ENCODE data around the gene MLKL. TPM values are rescaled to one million over a fixed set of nuclear protein-coding genes. Genes with fewer than 3 reads are reported as not detected.
"Not testable (repeated sequence)": the region's sequence is repeated elsewhere in the genome, so short reads cannot be mapped to it uniquely, and the experiment has no call there.

Gene MLKL
- total RNA-seq, 1 donor = 14.2 TPM

DNA sequence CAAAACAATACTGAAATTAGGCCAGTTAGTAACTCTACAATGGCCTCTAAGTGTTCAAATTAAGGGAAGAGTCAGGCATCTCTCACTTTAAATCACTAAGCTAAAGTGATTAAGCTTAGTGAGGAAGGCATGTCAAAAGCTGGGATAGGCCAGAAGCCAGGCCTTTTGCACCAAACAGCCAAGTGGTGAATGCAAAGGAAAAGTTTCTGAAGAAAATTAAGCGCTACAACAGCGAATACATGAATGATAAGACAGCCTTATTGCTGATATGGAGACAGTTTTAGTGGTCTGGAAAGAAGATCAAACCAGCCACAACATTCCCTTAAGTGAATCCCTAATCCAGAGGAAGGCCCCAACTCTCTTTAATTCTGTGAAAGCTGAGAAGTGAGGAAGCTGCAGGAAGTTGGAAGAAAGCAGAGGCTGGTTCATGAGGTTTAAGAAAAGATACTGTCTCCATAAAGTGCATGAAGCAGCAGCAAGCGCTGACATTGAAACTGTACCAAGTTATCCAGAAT is 46.1 kb downstream of the MLKL start:
- DNase-seq (ENCODE audit: low read depth) = peak; percentile 42
- no peak for TF ChIP-seq CTCF (IDR thresholded peaks at IDR 0.05; ENCODE audit: insufficient read depth, low read depth, low read length)
- H3K4me3 ChIP-seq (ENCODE audit: low read depth, low read length) = no peak overlapping the region

- DNase-seq (ENCODE audit: low read depth) = peak; percentile 20
- not testable (repeated sequence) for H3K4me3 ChIP-seq (ENCODE audit: low read depth, low read length)
Measured at GRCh38 chr16:74652883-74653282, 47.8 kb downstream of the MLKL start.

GRCh38 chr16:74652249-74652648 is 48.4 kb downstream of the MLKL start:
- H3K4me3 ChIP-seq (ENCODE audit: low read depth, low read length) = no peak overlapping the region
- no peak for DNase-seq (ENCODE audit: low read depth)
- TF ChIP-seq CTCF (IDR thresholded peaks at IDR 0.05; ENCODE audit: insufficient read depth, low read depth, low read length) = no peak

DNA sequence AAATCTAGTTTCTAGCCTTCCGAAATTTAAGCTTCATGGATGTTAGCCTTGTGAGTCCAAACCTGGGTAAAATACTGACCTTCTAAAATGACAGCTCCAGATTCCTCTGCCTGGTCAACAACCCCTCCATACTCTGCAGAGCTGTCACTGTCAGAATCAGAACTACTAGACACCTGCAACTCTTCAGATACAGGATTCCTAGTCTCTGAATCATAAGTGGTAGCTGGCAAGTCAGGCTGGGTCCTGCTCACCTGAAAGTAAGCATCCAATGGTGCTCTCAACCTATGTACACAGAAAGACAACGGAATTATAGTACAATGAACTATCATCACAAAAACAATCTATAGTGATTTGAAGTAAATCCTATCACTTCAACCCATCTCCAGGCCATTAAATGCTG is 48.8 kb downstream of the MLKL start:
- no peak for TF ChIP-seq CTCF (IDR thresholded peaks at IDR 0.05; ENCODE audit: insufficient read depth, low read depth, low read length)
- DNase-seq (ENCODE audit: low read depth) = no peak
- no peak overlapping the region for H3K4me3 ChIP-seq (ENCODE audit: low read depth, low read length)

- DNase-seq (ENCODE audit: low read depth) = peak; percentile 12
- peak; percentile 51 for TF ChIP-seq CTCF (IDR thresholded peaks at IDR 0.05; ENCODE audit: insufficient read depth, low read depth, low read length)
- H3K4me3 ChIP-seq (ENCODE audit: low read depth, low read length) = no peak overlapping the region
Measured at GRCh38 chr16:74650966-74651567, 49.6 kb downstream of the MLKL start.

DNA sequence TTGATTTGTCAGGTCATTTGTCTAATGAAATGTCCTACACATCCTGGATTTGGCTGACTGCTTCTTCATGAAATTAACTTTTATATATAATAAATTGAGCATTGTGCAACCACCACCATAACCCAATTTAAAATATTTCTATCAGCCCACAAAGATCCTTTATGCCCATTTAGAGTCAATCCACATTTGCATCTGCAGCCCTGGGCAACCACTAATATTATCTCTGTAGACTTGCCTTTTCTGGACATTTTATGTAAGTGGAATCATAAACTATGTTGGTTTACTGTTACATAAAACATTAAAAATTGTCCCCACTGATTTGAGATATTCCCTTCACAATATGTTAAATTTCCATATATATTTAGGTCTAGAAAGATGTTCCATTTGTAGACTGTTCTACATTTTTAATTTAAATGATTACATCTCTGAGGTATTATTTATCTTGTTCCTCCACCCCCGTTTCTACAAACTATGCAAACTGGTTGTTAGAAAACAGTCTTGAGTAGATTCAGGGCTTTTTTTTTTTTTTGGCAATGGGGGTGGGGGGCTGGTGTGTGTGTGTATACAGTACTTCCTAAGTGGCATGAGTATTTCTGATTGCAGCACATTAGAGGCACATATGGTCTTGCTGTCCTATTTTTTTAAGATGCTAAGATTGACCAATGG is 50.7 kb downstream of the MLKL start:
- no peak for TF ChIP-seq CTCF (IDR thresholded peaks at IDR 0.05; ENCODE audit: insufficient read depth, low read depth, low read length)
- no peak overlapping the region for H3K4me3 ChIP-seq (ENCODE audit: low read depth, low read length)
- no peak for DNase-seq (ENCODE audit: low read depth)

DNA sequence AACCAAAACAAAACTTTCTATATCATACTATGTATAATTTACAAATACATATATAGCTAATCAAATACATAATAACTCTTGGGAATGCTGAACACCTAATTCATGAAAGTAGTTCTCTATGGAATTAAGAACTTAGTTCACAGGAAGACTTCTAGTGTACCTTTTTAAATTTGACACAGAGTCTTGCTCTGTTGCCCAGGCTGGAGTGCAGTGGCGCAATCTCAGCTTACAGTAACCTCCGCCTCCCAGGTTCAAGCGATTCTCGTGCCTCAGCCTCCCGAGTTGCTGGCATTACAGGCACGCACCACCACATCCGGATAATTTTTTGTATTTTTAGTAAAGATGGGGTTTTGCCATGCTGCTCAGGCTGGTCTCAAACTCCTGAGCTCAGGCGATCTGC is 58.7 kb downstream of the MLKL start:
- TF ChIP-seq CTCF (IDR thresholded peaks at IDR 0.05; ENCODE audit: insufficient read depth, low read depth, low read length) = no peak
- DNase-seq (ENCODE audit: low read depth) = no peak
- H3K4me3 ChIP-seq (ENCODE audit: low read depth, low read length) = no peak overlapping the region

All from fibroblast of villous mesenchyme (primary cell).